Left colon (tissue), 2 donors: ENCODE results near the gene SLC39A11. TPM values are rescaled to one million over a fixed set of nuclear protein-coding genes. Genes with fewer than 3 reads are reported as not detected.

Experiments used
- ATAC-seq: fragments of 200-7000 bp; cut with Tn5 transposase; one replicate; pipeline ENCODE4 v1.9.1; 2020; ENCODE audit warnings: mild to moderate bottlenecking, moderate library complexity
- DNase-seq, 2 donors: peaks; one replicate each; pipeline ENCODE4 v3.0.0-alpha.2; 2020
- intact Hi-C, 2 donors: fragments of 100-400 bp; cut with DNase I in 1 of 2; cut with micrococcal nuclease in 1 of 2; formaldehyde crosslinking; loops; one replicate each; pipeline versions ENCODE4 v1.11.2 to v1.14.0; 2022; cut with DNase I, micrococcal nuclease
- total RNA-seq, 2 donors: library from RNA; stranded (reverse); fragmentation: NEBNext Ultra II Directional; extraction: Animal tissue kit (Norgen Biotek cat#: 25700); gene quantifications; one replicate each; pipeline ENCODE4 v1.2.1, GENCODE V29; 2021
- donor health status: DM: no; HTN: no; CAD: no.
- donor health status: DM: yes; HTN: yes; CAD: no.

Gene SLC39A11
- total RNA-seq, 2 donors from 2014 or later: 67.4 to 89.8 TPM

DNA sequence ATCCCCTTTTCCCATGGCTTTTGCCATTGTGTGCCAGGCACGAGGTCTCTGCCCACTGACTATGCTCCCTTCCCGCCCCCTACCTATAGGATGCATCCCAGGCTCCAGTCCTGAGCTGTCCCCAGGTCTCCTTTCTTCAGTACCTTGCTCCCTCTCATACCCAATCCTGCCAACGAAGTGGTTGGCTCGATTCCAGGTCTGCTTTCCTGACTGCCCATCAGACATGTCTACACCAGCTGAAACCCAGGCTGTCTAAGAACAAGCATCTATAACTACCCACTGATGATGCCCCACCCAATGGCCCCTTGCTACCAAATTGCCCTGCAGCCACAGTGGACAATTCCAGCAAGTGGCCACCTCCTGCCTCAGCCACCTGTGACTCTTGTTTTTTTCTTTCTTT is 492.6 kb downstream of the SLC39A11 start:
- ATAC-seq (no peak), DNase-seq (no peak)
- intact Hi-C loops: no loop called here

DNA sequence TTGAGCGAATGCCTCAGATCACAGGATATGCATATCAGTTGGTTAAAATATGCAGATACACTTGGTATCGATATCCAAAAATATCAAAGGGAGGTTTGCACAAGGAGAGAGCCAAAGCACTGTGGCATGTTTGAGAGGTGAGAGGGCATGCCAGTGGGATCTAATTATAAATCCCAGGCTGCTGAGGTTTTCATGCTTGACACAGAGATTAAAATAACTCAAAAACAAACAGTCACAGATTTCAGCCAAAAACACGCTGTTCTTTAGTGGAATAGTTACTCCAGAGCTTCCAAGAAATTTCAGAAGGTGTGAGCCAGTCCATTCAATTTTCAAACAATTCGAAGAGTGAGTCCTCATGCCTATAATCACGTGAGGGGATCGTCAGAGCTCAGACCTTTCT is 493.8 kb downstream of the SLC39A11 start:
- intact Hi-C loops: no loop called here
- no peak for DNase-seq
- ATAC-seq: no peak

DNA sequence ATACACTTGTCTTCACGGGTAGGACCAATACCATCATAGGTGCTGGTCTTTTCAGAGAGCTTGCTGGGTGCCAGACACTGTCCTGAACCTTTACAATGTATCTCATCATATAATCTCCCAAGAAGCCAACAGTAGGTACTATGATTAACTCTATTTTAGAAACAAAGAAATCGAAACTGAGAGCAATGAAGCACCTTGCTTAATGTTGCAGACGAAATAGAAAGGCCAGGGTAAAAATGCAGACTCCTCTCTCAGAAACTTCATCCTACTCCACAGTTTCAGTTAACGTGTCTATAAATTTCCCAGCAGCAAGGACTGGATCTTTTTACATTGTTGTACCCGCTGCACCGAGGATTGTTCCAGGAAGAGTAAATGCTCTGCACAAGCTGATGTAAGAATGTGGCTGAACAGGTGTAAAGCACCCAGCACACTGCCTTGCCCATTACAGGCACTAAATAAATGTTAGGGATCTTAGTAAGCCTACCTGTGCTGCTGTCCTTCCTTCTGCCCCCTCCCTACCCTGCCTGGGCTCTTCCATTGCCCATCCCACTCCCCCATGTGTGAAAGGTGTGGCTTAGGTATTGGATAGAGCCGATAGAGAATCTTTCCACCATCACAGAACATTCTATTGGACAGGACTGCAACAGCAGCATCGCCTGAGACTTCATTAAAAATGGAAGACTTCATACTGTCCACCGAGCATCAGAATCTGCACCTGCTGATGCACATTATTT is 495.0 kb downstream of the SLC39A11 start:
- ATAC-seq (peak; percentile 21), DNase-seq (no peak)
- intact Hi-C loops: no loop called here

Other genes with a start within 250 kb of the SLC39A11 start
- under 1 TPM; 0.58 to 0.75 TPM for gene SSTR2, start 72.3 kb upstream of the SLC39A11 start, total RNA-seq
- gene COG1, start 100.4 kb upstream of the SLC39A11 start, total RNA-seq: 10 to 100 TPM; 46.4 to 59.6 TPM
- under 1 TPM in 1 of 2 donors, not detected in 1; 0.20 TPM for gene CPSF4L, start 169.2 kb upstream of the SLC39A11 start, total RNA-seq
- 10 to 100 TPM; 49.6 to 65.6 TPM for gene CDC42EP4, start 219.3 kb upstream of the SLC39A11 start, total RNA-seq